Activated B cell treated with CpG ODN at 0.5 μM for 24 hours (primary cell): ENCODE measurements around the gene DENND5B. TPM values are rescaled to one million over a fixed set of nuclear protein-coding genes. Genes with fewer than 3 reads are reported as not detected.

Source experiments
- ATAC-seq: fragments of 200-7000 bp; cut with Tn5 transposase; one replicate; pipeline ENCODE4 v1.10.0; 2021; ENCODE audit warnings: low read depth, mild to moderate bottlenecking, moderate library complexity
- CTCF ChIA-PET: fragments of 350-600 bp; sonication (Branson Sonifier 250); formaldehyde crosslinking; loops from one replicate; lab custom pipeline; 2021; ENCODE audit warnings: antibody characterized with exemption; lab: Charles Lee
- POLR2A ChIA-PET: fragments of 350-600 bp; sonication (Branson Sonifier 250); formaldehyde crosslinking; loops from one replicate; lab custom pipeline; 2021; ENCODE audit warnings: antibody characterized with exemption; lab: Charles Lee
- DNase-seq: peaks from one replicate; pipeline ENCODE4 v3.0.0; 2022
- H3K27ac Mint-ChIP-seq: one replicate; pipeline ENCODE4 v1.8.0; 2020; ENCODE audit warnings: mixed read lengths
- H3K27me3 Mint-ChIP-seq: one replicate; pipeline ENCODE4 v1.8.0; 2021; ENCODE audit warnings: mixed read lengths
- H3K36me3 Mint-ChIP-seq: one replicate; pipeline ENCODE4 v1.8.0; 2021; ENCODE audit warnings: low read depth, mixed read lengths
- H3K4me1 Mint-ChIP-seq: one replicate; pipeline ENCODE4 v1.8.0; 2021; ENCODE audit warnings: mixed read lengths
- H3K4me3 Mint-ChIP-seq: one replicate; pipeline ENCODE4 v1.8.0; 2020; ENCODE audit warnings: mild to moderate bottlenecking, mixed read lengths
- H3K9me3 Mint-ChIP-seq: one replicate; pipeline ENCODE4 v1.8.0; 2020; ENCODE audit warnings: mixed read lengths
- CTCF ChIP-seq: fragments of 200-600 bp; IDR thresholded peaks from one replicate; pipeline ENCODE4 v1.8.0; 2022; ENCODE audit warnings: antibody characterized with exemption, mild to moderate bottlenecking
- intact Hi-C: fragments of 100-400 bp; cut with micrococcal nuclease; formaldehyde crosslinking; loops from one replicate; pipeline ENCODE4 v1.15.1; 2024
- total RNA-seq: library from RNA; stranded (reverse); gene quantifications from 2 replicates; pipeline ENCODE4 v1.2.3, GENCODE V29; 2022

Gene DENND5B
- total RNA-seq, 1 donor from 2014 or later, result 64.1 TPM

- peak overlapping the region; percentile 59 for H3K27ac Mint-ChIP-seq
- no peaks in the 10 kb centered on the region for H3K27me3 Mint-ChIP-seq
- POLR2A ChIA-PET, result interaction anchor here (0.9 kb wide), 1 partner anchor 124 kb away, joined by 4 read pairs; no protein-coding TSS in a partner anchor
- ATAC-seq, result no peak
- H3K4me1 Mint-ChIP-seq, result peaks cover 52% of the 10 kb centered on the region
- TF ChIP-seq CTCF, result no peak
- CTCF ChIA-PET, result no interaction called here
- no peaks in the 10 kb centered on the region for H3K9me3 Mint-ChIP-seq
- H3K36me3 Mint-ChIP-seq, result peaks cover 4% of the 10 kb centered on the region
- no peak for DNase-seq
- H3K4me3 Mint-ChIP-seq, result peak overlapping the region; percentile 60
- intact Hi-C loops, result loop anchor here (1.0 to 5.0 kb wide), 3 partner anchors 8 to 111 kb away; no protein-coding TSS in a partner anchor
Observed at GRCh38 chr12:31526158-31526546, 64.8 kb downstream of the DENND5B start.

GRCh38 chr12:31525496-31526157, 65.3 kb downstream of the DENND5B start:
- Mint-ChIP-seq H3K27ac (peak overlapping the region; percentile 59), H3K27me3 (no peaks in the 10 kb centered on the region), H3K36me3 (peaks cover 4% of the 10 kb centered on the region), H3K4me1 (peaks cover 55% of the 10 kb centered on the region), H3K9me3 (no peaks in the 10 kb centered on the region), H3K4me3 (peak overlapping the region; percentile 60)
- TF ChIP-seq CTCF, result no peak
- DNase-seq, result no peak
- ChIA-PET POLR2A (interaction anchor here (0.9 kb wide), 1 partner anchor 123 kb away, joined by 4 read pairs; no protein-coding TSS in a partner anchor), CTCF (no interaction called here)
- intact Hi-C loops, result loop anchor here (1.0 to 5.0 kb wide), 4 partner anchors 7 to 111 kb away; no protein-coding TSS in a partner anchor
- peak; percentile 50 for ATAC-seq

GRCh38 chr12:31524791-31525495, 66.0 kb downstream of the DENND5B start:
- peak; percentile 72 for ATAC-seq
- CTCF ChIA-PET, result no interaction called here
- intact Hi-C loops, result loop anchor here (2.0 to 5.0 kb wide), 2 partner anchors 20 to 62 kb away; no protein-coding TSS in a partner anchor
- Mint-ChIP-seq H3K4me1 (peaks cover 61% of the 10 kb centered on the region), H3K9me3 (no peaks in the 10 kb centered on the region), H3K27me3 (no peaks in the 10 kb centered on the region), H3K4me3 (peak overlapping the region; percentile 42), H3K27ac (peak overlapping the region; percentile 7), H3K36me3 (peaks cover 4% of the 10 kb centered on the region)
- POLR2A ChIA-PET, result no interaction called here
- TF ChIP-seq CTCF, result no peak
- no peak for DNase-seq

- H3K4me1 Mint-ChIP-seq, result peaks cover 73% of the 10 kb centered on the region
- H3K36me3 Mint-ChIP-seq, result peaks cover 3% of the 10 kb centered on the region
- POLR2A ChIA-PET, result no interaction called here
- H3K4me3 Mint-ChIP-seq, result no peak overlapping the region
- H3K27me3 Mint-ChIP-seq, result no peaks in the 10 kb centered on the region
- no peak overlapping the region for H3K27ac Mint-ChIP-seq
- no peak for DNase-seq
- no peaks in the 10 kb centered on the region for H3K9me3 Mint-ChIP-seq
- CTCF ChIA-PET, result no interaction called here
- intact Hi-C loops, result no loop called here
- TF ChIP-seq CTCF, result no peak
- no peak for ATAC-seq
Observed at GRCh38 chr12:31523306-31523705, 67.6 kb downstream of the DENND5B start.

- peaks cover 73% of the 10 kb centered on the region for H3K4me1 Mint-ChIP-seq
- CTCF ChIA-PET, result no interaction called here
- ATAC-seq, result no peak
- peaks cover under 1% of the 10 kb centered on the region for H3K36me3 Mint-ChIP-seq
- H3K27me3 Mint-ChIP-seq, result no peaks in the 10 kb centered on the region
- H3K4me3 Mint-ChIP-seq, result no peak overlapping the region
- no peak for TF ChIP-seq CTCF
- no peaks in the 10 kb centered on the region for H3K9me3 Mint-ChIP-seq
- H3K27ac Mint-ChIP-seq, result no peak overlapping the region
- intact Hi-C loops, result no loop called here
- no peak for DNase-seq
- POLR2A ChIA-PET, result no interaction called here
Observed at GRCh38 chr12:31522607-31523006, 68.3 kb downstream of the DENND5B start.
